HG03025 (cell line): ENCODE data around the gene GASK1B.

Source experiments
- ATAC-seq: cut with Tn5 transposase; IDR thresholded peaks from one replicate; pipeline ENCODE4 v1.9.1; 2021; ENCODE audit warnings: mild to moderate bottlenecking, moderate library complexity; ENCODE audit not compliant: unreplicated experiment, low FRiP score

The GASK1B gene

GRCh38 chr4:158189422-158189821 is 16.6 kb upstream of the GASK1B start:
- no peak for ATAC-seq

- ATAC-seq: no peak
Measured at GRCh38 chr4:158186815-158187214, 14.0 kb upstream of the GASK1B start.

GRCh38 chr4:158182736-158183135 is 9.9 kb upstream of the GASK1B start:
- ATAC-seq: no peak

GRCh38 chr4:158181906-158182305 is 9.1 kb upstream of the GASK1B start:
- no peak for ATAC-seq

- no peak for ATAC-seq
Measured at GRCh38 chr4:158179465-158179864, 6.6 kb upstream of the GASK1B start.

GRCh38 chr4:158176776-158177175 is 4.0 kb upstream of the GASK1B start:
- no peak for ATAC-seq

- no peak for ATAC-seq
Measured at GRCh38 chr4:158176108-158176507, 3.3 kb upstream of the GASK1B start.

GRCh38 chr4:158170691-158171561 is 1.9 kb downstream of the GASK1B start:
- no peak for ATAC-seq

GRCh38 chr4:158169931-158170690 is 2.7 kb downstream of the GASK1B start:
- no peak for ATAC-seq

GRCh38 chr4:158169506-158169905 is 3.3 kb downstream of the GASK1B start:
- ATAC-seq: no peak

- no peak for ATAC-seq
Measured at GRCh38 chr4:158168606-158169005, 4.2 kb downstream of the GASK1B start.

GRCh38 chr4:158166701-158167100 is 6.1 kb downstream of the GASK1B start:
- ATAC-seq: no peak

- no peak for ATAC-seq
Measured at GRCh38 chr4:158164768-158165213, 8.0 kb downstream of the GASK1B start.

GRCh38 chr4:158163941-158164767 is 8.7 kb downstream of the GASK1B start:
- ATAC-seq: no peak

- ATAC-seq: no peak
Measured at GRCh38 chr4:158162631-158163030, 10.2 kb downstream of the GASK1B start.

GRCh38 chr4:158161551-158162354 is 11.1 kb downstream of the GASK1B start:
- ATAC-seq: no peak

- ATAC-seq: no peak
Measured at GRCh38 chr4:158159718-158160094, 13.1 kb downstream of the GASK1B start.

- no peak for ATAC-seq
Measured at GRCh38 chr4:158159054-158159717, 13.6 kb downstream of the GASK1B start.

GRCh38 chr4:158157412-158157811 is 15.4 kb downstream of the GASK1B start:
- ATAC-seq: no peak
